HG03139 (cell line): Measurements from ENCODE around the gene BIRC7.

ENCODE experiments used
- ATAC-seq: cut with Tn5 transposase; IDR thresholded peaks from one replicate; pipeline ENCODE4 v1.9.1; 2021; ENCODE audit not compliant: unreplicated experiment

Gene BIRC7, protein sequence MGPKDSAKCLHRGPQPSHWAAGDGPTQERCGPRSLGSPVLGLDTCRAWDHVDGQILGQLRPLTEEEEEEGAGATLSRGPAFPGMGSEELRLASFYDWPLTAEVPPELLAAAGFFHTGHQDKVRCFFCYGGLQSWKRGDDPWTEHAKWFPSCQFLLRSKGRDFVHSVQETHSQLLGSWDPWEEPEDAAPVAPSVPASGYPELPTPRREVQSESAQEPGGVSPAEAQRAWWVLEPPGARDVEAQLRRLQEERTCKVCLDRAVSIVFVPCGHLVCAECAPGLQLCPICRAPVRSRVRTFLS

DNA sequence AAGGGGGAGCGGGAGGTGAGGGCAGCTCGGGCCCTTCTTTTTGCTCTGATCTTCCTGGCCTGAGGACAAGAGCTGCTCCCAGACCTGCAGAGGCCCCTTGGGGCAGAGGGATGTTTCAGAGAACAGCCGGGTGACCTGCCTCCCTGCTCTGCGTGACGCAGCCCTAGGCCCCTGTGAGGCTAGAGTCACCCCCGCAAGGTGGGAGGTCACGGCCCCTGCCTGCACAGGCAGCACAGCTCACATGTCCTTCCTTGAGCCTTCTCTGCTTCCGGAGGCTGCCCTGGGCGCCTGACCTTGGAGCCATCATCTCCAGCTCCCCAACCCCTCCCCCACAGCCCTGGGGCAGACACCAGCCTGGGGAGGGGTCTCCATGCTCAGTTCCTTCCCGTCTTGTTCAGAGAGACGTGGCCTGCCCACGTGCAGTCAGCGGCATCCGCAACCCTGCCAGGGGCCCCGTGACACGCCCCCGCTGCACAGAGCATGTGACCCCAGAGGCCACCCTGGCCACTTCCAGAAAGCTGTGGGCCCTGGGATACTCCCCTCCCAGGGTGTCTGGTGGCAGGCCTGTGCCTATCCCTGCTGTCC is at the start of gene BIRC7:
TSS of gene BIRC7 (plus strand) at position 507 of the 585 bp plus-strand sequence. CDS start 192 bp downstream, outside the sequence.
- ATAC-seq, result no peak

- no peak for ATAC-seq
Observed at GRCh38 chr20:63186084-63186483, 49.6 kb upstream of the BIRC7 start.

GRCh38 chr20:63186528-63187316 is 49.0 kb upstream of the BIRC7 start:
- ATAC-seq, result no peak

GRCh38 chr20:63187338-63188158 is 48.2 kb upstream of the BIRC7 start:
- ATAC-seq, result no peak

DNA sequence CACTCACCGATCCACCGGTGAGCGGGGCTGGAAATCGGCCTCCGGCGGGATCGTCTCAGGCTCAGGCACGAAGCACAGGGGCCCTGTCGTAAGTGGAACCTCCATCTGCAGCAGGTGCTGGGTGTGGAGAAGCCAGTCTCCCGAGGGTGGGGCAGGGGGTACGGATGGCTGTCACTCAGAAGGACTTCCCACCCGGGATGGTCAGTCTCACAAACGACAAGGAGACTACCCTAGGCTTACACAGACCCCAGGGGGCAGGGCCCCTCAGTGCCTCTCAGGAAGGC is 47.6 kb upstream of the BIRC7 start:
- ATAC-seq, result no peak

- ATAC-seq, result no peak
Observed at GRCh38 chr20:63188641-63189321, 46.9 kb upstream of the BIRC7 start.

- ATAC-seq, result no peak
Observed at GRCh38 chr20:63189322-63189642, 46.4 kb upstream of the BIRC7 start.

GRCh38 chr20:63189846-63190559 is 45.7 kb upstream of the BIRC7 start:
- no peak for ATAC-seq

DNA sequence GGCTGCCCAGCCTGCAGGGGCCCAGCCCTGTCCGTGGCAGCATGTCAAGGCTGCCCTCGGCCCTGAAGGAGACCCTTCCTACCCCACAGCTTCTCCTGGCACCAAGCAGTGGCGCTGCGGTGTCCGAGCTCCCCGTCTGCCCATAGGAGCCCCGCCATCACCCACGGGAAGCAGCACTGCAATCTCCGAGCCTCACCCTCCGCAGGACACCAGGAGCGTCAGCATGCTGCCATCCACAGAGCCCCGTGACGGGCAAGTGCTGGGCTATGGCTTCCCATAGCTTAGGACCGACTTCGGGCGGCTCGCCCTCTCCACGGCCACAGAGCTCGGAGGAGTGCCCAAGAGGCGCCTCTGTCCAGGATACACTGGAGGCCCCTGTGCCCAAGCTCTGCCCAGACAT is 44.9 kb upstream of the BIRC7 start:
- no peak for ATAC-seq

- ATAC-seq, result no peak
Observed at GRCh38 chr20:63191400-63191799, 44.3 kb upstream of the BIRC7 start.

- ATAC-seq, result no peak
Observed at GRCh38 chr20:63192721-63193120, 43.0 kb upstream of the BIRC7 start.

- no peak for ATAC-seq
Observed at GRCh38 chr20:63194007-63194796, 41.5 kb upstream of the BIRC7 start.

GRCh38 chr20:63194797-63195173 is 40.9 kb upstream of the BIRC7 start:
- no peak for ATAC-seq

- no peak for ATAC-seq
Observed at GRCh38 chr20:63196768-63197470, 38.8 kb upstream of the BIRC7 start.

- no peak for ATAC-seq
Observed at GRCh38 chr20:63198606-63199005, 37.1 kb upstream of the BIRC7 start.

GRCh38 chr20:63202021-63202420 is 33.7 kb upstream of the BIRC7 start:
- ATAC-seq, result no peak

DNA sequence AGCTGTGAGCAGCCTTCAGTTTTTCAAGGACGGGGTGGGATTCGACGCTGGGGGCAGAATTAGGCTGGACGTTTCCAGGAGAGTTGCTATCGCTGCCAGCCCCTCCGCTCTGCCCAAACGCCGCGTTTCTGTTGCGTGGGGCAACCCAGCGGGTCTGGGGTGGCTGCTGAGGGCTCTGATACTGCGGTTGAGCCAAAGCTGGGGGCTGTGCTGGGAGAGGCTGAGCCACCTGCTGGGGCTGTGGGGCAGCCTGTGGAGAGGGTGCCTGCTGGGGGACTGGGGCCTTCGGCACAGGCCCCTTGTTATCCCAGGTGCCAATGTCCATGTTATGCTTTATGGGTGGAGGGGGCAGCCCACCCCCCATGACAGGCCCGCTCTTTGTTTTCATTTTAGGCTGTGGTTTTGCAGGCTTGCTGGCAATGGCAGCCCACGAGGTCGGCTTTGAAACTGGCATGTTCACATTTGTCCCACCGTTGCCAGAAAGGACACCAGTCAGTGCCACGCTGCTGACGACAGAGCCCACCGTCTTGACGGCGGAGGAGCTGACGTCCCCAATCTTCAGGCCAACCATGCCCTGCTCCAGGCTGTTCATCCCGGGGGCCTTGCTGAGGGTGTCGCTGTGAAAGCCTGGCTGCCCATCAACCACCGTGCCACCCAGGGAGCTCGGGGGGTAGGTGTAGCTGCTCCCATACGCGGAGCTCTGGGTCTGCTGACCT is 32.7 kb upstream of the BIRC7 start:
- no peak for ATAC-seq

- ATAC-seq, result no peak
Observed at GRCh38 chr20:63204362-63204761, 31.3 kb upstream of the BIRC7 start.
